NCI-H345 treated with DMSO at 0.1 percent for 48 hours (cell line): Measurements from ENCODE around the gene KHDC1.
"Not testable (repeated sequence)": the region's sequence is repeated elsewhere in the genome, so short reads cannot be mapped to it uniquely, and the experiment has no call there.

ENCODE experiments used
- DNase-seq: peaks from one replicate; lab custom pipeline; 2025; ENCODE audit not compliant: unreplicated experiment; lab: John Stamatoyannopoulos, UW

Gene KHDC1

DNA sequence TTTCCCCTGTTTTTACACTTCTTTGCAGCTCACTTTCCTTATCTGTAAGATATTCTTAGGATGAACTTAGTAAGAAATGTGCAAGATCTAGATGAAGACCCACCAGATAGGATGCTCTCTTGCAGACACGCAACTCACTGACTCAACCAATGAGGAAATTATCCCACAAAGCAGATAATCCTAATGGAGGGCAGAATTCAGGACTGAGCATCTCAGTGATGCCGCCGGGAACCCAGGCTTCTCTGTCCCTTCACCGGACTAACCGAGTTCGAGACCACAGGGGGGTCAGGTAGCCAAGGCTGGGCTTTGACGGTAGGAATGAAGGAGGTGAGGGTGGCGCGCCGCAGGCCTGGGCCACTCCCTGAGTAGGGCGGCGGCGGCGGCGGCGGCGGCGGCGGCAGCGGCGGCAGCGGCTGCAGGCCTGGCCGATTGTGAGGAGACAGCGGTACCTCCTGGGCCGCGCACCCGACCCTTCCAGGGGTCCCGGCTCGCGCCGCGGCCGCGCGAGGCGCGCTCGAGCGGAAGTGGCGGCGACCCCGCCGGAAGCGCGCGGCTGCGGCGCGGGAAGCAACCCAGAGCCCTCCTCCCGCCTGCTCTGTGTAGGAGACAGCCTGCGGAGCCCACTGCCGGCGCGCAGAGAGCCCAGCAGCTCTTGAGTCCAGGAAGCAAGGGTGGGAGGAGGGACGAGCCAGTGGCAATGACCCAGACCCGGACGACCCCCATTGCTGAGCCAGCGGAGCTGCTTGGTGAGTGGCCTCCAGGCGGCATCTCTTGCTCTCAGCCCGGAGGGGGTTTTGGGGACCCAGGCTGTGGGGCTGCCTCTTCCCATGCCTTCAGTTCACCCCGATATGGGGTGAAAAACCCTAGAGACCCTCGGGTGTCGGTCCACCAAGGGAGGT is at the start of gene KHDC1:
Gene KHDC1 (minus strand): TSS at position 526 of the 899 bp plus-strand sequence. CDS start 20,679 bp downstream, outside the sequence.
- DNase-seq, result peak; percentile 60

GRCh38 chr6:73310503-73310845 is 47.5 kb upstream of the KHDC1 start:
- DNase-seq, result not testable (repeated sequence)

- DNase-seq, result peak; percentile 65
These were observed 46.9 kb upstream of the KHDC1 start for GRCh38 chr6:73309785-73310502.

GRCh38 chr6:73309535-73309784 is 46.5 kb upstream of the KHDC1 start:
- DNase-seq, result peak; percentile 56

DNA sequence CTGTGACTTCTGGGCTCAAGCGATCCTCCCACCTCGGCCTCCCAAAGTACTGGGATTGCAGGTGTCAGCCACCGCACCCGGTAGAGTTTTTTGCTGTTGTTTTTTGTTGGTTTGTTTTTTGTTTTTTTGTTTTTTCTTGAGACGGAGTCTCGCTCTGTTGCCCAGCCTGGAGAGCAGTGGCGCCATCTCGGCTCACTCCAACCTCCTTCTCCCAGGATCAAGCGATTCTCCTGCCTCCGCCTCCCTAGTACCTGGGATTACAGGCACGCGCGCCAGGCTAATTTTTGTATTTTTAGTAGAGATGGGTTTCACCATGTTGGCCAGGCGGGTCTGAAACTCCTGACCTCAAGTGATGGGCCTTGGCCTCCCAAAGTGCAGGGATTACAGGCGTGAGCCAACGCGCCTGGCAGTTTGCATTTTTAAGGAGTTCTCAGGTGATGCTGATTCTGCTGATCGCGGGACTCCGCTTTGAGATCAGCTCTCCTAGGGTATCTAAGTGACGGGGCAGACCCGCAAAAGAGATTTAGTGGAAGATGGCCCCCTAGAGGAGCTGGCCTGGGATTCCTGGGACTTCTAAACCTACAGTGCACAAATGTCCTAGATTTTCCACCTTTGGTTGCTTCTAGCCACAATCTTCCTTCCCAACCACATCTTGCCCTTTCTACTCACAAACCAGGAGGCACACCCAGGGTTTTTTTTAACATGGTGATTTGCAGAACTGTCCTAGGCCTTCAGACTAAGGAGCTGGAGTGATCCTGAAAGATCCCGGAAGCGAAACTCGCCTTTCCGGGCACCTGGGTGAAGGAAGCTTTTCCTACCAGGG is 45.9 kb upstream of the KHDC1 start:
- DNase-seq, result peak; percentile 56

DNA sequence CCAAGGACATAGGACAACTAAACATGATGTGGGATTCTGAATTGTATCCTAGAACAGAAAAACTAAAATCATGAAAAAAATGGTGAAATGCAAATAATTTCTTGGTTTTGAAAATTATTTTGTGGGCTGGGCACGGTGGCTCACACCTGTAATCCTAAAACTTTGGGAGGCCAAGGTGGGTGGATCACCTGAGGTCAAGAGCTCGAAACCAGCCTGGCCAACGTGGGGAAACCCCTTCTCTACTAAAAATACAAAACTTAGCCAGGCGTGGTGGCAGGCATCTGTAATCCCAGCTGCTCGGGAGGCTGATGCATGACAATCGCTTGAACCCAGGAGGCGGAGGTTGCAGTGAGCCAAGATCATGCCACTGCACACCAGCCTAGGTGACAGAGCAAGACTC is 40.8 kb upstream of the KHDC1 start:
- DNase-seq, result not testable (repeated sequence)

DNA sequence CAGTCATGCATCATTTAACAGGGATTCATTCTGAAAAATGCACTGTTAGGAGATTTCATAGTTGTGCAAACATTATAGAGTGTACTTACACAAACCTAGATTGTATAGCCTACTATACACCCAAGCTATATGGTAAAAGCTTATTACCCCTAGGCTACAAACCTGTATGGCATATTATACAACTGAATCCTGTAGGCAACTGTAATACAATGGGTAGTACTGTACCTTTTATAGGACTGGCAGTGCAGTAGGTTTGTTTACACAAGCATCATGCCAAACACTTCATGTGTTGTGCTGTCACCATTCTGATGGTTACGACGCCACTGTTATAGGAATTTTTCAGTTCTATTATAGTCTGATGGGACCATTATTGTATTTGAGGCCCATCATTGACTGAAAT is 39.3 kb upstream of the KHDC1 start:
- DNase-seq, result peak; percentile 23

- no peak for DNase-seq
These were observed 36.4 kb upstream of the KHDC1 start for GRCh38 chr6:73299151-73299971.

DNA sequence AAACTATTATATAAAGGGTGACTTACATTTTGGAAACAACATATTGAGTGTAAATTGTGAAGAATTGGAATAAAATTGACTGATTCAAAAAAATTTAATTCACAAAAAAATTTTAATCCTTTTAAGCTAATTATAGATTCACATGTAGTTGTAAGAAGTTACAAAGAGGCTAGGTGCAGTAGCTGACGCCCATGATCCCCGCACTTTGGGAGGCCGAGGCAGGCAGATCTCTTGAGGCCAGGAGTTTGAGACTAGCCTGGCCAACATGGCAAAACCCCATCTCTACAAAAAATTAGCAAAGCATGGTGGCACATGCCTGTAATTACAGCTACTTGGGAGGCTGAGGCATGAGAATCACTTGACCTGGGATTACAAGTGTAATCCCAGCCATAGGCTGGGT is 30.3 kb upstream of the KHDC1 start:
- DNase-seq, result no peak

DNA sequence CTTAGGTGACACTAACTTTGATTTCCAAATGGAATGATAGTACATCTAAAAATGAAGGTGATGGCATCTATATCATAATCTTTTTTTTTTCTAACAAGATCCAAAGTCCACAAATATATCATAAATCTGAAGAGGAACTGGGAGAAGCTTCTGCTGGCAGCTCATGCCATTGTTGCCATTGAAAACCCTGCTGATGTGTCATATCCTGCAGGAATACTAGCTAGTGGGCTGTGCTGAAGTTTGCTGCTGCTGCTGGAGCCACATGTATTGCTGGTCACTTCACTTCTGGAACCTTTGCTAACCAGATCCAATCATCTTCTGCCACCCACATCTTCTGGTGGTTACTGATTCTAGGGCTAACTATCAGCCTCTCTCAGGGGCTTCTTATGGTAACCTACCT is 27.4 kb upstream of the KHDC1 start:
- DNase-seq, result no peak

DNA sequence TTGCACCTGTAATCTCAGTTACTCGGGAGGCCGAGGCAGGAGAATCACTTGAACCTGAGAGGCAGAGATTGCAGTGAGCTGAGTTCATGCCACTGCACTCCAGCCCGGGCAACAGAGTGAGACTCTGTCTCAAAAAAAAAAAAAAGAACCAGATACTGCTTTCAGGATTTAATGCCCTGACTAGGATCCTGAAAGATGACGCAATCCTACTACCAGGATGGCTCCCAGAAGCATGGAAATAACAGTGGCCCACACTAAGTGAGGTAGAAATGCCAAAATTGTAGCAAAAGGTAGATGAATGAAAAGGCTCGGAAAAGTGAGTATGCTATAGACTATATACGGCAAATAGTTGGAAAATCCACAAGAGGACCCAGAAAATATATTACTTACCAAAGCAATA is 23.8 kb upstream of the KHDC1 start:
- DNase-seq, result no peak

- no peak for DNase-seq
These were observed 22.8 kb upstream of the KHDC1 start for GRCh38 chr6:73285674-73286283.

- DNase-seq, result no peak
These were observed 19.9 kb upstream of the KHDC1 start for GRCh38 chr6:73282871-73283270.

DNA sequence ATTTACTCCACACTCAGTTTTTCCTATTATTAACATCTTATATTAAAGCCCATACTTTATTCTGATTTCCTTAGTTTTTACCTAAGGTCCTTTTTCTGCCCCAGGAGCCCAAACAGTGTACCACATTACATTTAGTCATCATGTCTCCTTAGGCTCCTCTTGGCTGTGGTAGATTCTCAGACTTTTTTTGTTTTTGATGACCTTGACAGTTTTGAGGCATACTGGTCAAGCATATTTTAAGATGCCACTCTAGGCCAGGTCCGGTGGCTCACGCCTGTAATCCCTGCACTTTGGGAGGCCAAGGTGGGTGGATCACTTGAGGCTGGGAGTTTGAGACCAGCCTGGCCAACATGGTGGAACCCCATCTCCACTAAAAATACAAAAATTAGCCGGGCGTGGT is 18.7 kb upstream of the KHDC1 start:
- DNase-seq, result not testable (repeated sequence)

GRCh38 chr6:73269296-73269695 is 6.3 kb upstream of the KHDC1 start:
- not testable (repeated sequence) for DNase-seq

DNA sequence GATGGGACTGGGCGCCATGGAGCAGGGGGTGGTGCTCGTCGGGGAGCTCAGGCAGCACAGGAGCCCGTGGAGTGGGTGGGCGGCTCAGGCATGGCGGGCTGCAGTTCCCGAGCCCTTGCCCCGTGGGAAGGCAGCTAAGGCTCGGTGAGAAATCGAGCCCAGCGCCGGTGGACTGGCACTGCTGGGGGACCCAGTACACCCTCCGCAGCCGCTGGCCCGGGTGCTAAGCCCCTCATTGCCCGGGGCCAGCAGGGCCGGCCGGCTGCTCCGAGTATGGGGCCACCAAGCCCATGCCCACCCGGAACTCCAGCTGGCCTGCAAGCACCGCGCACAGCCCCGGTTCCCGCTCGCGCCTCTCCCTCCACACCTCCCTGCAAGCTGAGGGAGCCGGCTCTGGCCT is 5.9 kb upstream of the KHDC1 start:
- DNase-seq, result not testable (repeated sequence)

DNA sequence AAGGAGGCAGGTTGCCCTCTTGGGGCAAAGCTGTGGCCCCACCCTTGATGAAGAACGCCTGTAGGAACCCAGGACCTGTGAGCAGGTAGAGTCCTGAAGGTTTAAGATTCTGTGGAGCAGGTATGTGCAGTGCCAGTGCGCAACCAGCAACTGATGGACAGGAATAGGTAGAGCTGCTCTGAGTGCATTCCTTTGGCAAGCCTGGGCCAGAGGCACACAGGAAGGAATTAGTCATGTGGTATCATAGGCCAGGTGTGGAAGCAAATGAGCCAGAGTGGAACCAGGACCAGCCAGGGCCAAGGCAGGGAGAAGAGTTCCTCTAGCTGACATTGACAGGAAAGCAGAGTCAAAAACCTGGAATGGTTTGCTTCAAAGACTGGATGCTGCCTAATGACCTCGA is 1.4 kb upstream of the KHDC1 start:
- DNase-seq, result no peak

DNA sequence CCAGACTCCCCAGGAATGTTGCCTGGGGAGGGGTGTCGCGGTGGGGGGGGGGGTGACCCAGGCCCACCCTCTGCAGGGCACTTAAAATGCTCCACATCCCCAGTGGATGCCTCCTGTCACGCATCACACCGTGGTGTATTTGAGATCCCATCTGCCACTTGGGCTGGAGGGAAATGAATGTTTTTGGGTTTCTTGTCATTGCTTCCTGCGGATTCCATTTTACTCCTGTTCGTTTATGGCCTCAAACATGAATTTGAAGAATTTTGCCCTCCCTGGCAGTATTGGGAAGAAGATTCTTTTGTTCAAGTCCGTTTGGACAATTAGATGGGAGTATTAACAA is 544 bp upstream of the KHDC1 start:
- DNase-seq, result no peak

GRCh38 chr6:73258721-73259120 is 4.3 kb downstream of the KHDC1 start:
- DNase-seq, result no peak

GRCh38 chr6:73254323-73254722 is 8.7 kb downstream of the KHDC1 start:
- DNase-seq, result not testable (repeated sequence)

- no peak for DNase-seq
These were observed 10.3 kb downstream of the KHDC1 start for GRCh38 chr6:73252703-73253102.
